ENCODE measurements around the gene SLC7A11. TPM values are rescaled to one million over a fixed set of nuclear protein-coding genes. Genes with fewer than 3 reads are reported as not detected.

Gene SLC7A11
- total RNA-seq, 1 donor from 2014 or later = 9.6 TPM

DNA sequence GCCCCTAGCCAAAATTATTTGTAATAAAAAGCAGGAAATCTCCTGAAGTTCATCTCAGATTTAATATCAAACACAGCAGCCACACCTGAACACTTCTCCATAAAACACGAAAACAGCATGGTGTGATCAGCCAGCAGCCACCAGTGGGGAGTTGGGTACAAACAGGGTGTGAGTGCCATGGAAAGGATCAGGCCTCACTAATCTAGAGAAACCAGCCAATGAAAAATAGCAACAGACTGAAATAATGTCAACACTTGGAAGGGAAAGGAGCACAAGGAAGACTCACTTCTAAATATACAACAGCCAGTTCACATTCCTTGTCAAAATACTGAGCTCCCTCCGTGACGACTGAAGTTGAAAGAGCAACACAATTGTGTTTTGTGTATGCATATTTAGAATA is 46.0 kb downstream of the SLC7A11 start:
- Histone ChIP-seq H3F3A (ENCODE audit: low read depth) (no peaks in the 10 kb centered on the region), H3K9me3 (ENCODE audit: low read depth) (no peaks in the 10 kb centered on the region), H3K9ac (no peak overlapping the region), H3K4me2 (no peak overlapping the region), H2AFZ (replicated peaks) (no peak overlapping the region), H3K4me1 (no peaks in the 10 kb centered on the region), H3K4me3 (no peak overlapping the region), H3K27me3 (no peaks in the 10 kb centered on the region), H3K36me3 (no peaks in the 10 kb centered on the region), H3K27ac (no peak overlapping the region), H3K79me2 (ENCODE audit: low read depth) (no peaks in the 10 kb centered on the region), H4K20me1 (ENCODE audit: low read depth) (no peaks in the 10 kb centered on the region)
- H3K4me3 Mint-ChIP-seq = no peak overlapping the region
- H3K27ac Mint-ChIP-seq = peak overlapping the region; percentile 51
- no peak for DNase-seq (ENCODE audit: low spot score)
- TF ChIP-seq, protein P1, sequence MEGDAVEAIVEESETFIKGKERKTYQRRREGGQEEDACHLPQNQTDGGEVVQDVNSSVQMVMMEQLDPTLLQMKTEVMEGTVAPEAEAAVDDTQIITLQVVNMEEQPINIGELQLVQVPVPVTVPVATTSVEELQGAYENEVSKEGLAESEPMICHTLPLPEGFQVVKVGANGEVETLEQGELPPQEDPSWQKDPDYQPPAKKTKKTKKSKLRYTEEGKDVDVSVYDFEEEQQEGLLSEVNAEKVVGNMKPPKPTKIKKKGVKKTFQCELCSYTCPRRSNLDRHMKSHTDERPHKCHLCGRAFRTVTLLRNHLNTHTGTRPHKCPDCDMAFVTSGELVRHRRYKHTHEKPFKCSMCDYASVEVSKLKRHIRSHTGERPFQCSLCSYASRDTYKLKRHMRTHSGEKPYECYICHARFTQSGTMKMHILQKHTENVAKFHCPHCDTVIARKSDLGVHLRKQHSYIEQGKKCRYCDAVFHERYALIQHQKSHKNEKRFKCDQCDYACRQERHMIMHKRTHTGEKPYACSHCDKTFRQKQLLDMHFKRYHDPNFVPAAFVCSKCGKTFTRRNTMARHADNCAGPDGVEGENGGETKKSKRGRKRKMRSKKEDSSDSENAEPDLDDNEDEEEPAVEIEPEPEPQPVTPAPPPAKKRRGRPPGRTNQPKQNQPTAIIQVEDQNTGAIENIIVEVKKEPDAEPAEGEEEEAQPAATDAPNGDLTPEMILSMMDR (IDR thresholded peaks at IDR 0.05) = no peak
- TF ChIP-seq EZH2 (IDR thresholded peaks at IDR 0.05) = no peak
- TF ChIP-seq EZH2phosphoT487 (IDR thresholded peaks at IDR 0.05) = no peak
- H3K27me3 Mint-ChIP-seq (ENCODE audit: insufficient read depth, low read depth) = peaks cover 4% of the 10 kb centered on the region
- H3K4me1 Mint-ChIP-seq = peaks cover 9% of the 10 kb centered on the region
- no peaks in the 10 kb centered on the region for H3K9me3 Mint-ChIP-seq
- H3K36me3 Mint-ChIP-seq = no peaks in the 10 kb centered on the region

DNA sequence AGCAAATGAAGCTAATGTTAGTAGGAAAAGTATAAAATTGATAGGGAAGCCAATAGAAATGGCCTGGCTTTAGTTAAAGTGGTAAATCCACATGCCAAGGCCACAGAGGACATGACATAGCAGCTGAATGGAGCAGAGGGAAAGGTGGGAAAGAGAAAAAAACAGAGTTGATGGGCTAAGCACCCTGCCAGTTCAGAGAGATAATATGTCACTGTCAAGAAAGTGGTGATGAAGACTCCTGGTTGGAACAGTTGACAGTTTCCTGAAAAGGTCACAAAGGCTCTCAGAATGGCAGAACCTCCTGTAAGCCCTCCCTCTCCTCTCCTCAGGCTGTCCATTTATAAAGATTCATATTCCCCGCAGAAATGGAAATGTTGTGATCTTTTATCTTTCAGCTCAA is 48.2 kb downstream of the SLC7A11 start:
- no peak for TF ChIP-seq EZH2phosphoT487 (IDR thresholded peaks at IDR 0.05)
- no peak for TF ChIP-seq EZH2 (IDR thresholded peaks at IDR 0.05)
- TF ChIP-seq, protein P1 (IDR thresholded peaks at IDR 0.05) = no peak
- no peak for DNase-seq (ENCODE audit: low spot score)
- Histone ChIP-seq H3K79me2 (ENCODE audit: low read depth) (no peaks in the 10 kb centered on the region), H3F3A (ENCODE audit: low read depth) (no peaks in the 10 kb centered on the region), H3K4me3 (no peak overlapping the region), H4K20me1 (ENCODE audit: low read depth) (no peaks in the 10 kb centered on the region), H3K36me3 (no peaks in the 10 kb centered on the region), H3K4me1 (no peaks in the 10 kb centered on the region), H3K27ac (no peak overlapping the region), H3K4me2 (no peak overlapping the region), H3K27me3 (no peaks in the 10 kb centered on the region), H3K9ac (no peak overlapping the region), H2AFZ (replicated peaks) (no peak overlapping the region), H3K9me3 (ENCODE audit: low read depth) (no peaks in the 10 kb centered on the region)
- H3K36me3 Mint-ChIP-seq = no peaks in the 10 kb centered on the region
- peaks cover 10% of the 10 kb centered on the region for H3K4me1 Mint-ChIP-seq
- H3K27ac Mint-ChIP-seq = no peak overlapping the region
- peaks cover 4% of the 10 kb centered on the region for H3K27me3 Mint-ChIP-seq (ENCODE audit: insufficient read depth, low read depth)
- no peaks in the 10 kb centered on the region for H3K9me3 Mint-ChIP-seq
- no peak overlapping the region for H3K4me3 Mint-ChIP-seq

DNA sequence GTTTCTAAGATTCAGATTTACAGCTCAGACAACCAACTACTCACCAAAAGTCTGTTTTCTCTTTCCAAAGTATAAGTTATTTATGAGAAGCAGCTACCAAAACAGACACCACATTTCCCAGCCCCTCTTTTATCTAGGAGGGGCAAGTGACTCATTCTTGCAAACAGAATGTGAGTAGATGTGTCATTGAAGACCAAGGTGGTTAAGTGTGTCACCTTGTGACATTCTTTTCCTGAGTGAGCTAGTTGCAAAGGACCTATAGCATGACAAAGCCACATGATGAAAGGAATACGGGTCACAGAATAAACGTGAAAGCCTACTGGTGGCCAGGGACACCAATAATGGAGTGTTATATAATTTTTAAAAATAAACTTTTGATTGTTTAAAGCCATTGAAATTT is 50.0 kb downstream of the SLC7A11 start:
- H3K27me3 ChIP-seq = no peaks in the 10 kb centered on the region

More for the DNA sequence above, 50.0 kb downstream of the SLC7A11 start:
- Histone ChIP-seq H3K4me3 (no peak overlapping the region), H2AFZ (replicated peaks) (no peak overlapping the region), H3K9ac (no peak overlapping the region), H4K20me1 (ENCODE audit: low read depth) (no peaks in the 10 kb centered on the region), H3K9me3 (ENCODE audit: low read depth) (no peaks in the 10 kb centered on the region), H3K27ac (no peak overlapping the region), H3F3A (ENCODE audit: low read depth) (no peaks in the 10 kb centered on the region), H3K4me1 (no peaks in the 10 kb centered on the region), H3K36me3 (no peaks in the 10 kb centered on the region), H3K79me2 (ENCODE audit: low read depth) (no peaks in the 10 kb centered on the region), H3K4me2 (no peak overlapping the region)
- no peak for DNase-seq (ENCODE audit: low spot score)
- Mint-ChIP-seq H3K27ac (no peak overlapping the region), H3K9me3 (no peaks in the 10 kb centered on the region), H3K27me3 (ENCODE audit: insufficient read depth, low read depth) (peaks cover 4% of the 10 kb centered on the region), H3K4me1 (peaks cover 16% of the 10 kb centered on the region), H3K36me3 (no peaks in the 10 kb centered on the region), H3K4me3 (no peak overlapping the region)
- TF ChIP-seq, protein P1 (IDR thresholded peaks at IDR 0.05) = no peak
- TF ChIP-seq EZH2phosphoT487 (IDR thresholded peaks at IDR 0.05) = no peak
